ENCODE measurements around the gene SCN9A. TPM values are rescaled to one million over a fixed set of nuclear protein-coding genes. Genes with fewer than 3 reads are reported as not detected.

The SCN9A gene
- polyA plus RNA-seq, 1 donor from 2014 or later = 10.4 TPM

GRCh38 chr2:166284359-166284758 lies 91.4 kb downstream of the SCN9A start:
- no peak for TF ChIP-seq EZH2 (IDR thresholded peaks at IDR 0.05; ENCODE audit: borderline replicate concordance, insufficient read depth, low read length, poor library complexity, severe bottlenecking)
- TF ChIP-seq CTCF (IDR thresholded peaks at IDR 0.05; ENCODE audit: poor library complexity, severe bottlenecking) = no peak
- no peak for TF ChIP-seq POLR2AphosphoS5 (IDR thresholded peaks at IDR 0.05)
- TF ChIP-seq SMC3 (conservative IDR thresholded peaks at IDR 0.05; ENCODE audit: poor library complexity) = no peak
- TF ChIP-seq TAF1 (IDR thresholded peaks at IDR 0.05; ENCODE audit: low read depth) = no peak
- TF ChIP-seq, protein P1, sequence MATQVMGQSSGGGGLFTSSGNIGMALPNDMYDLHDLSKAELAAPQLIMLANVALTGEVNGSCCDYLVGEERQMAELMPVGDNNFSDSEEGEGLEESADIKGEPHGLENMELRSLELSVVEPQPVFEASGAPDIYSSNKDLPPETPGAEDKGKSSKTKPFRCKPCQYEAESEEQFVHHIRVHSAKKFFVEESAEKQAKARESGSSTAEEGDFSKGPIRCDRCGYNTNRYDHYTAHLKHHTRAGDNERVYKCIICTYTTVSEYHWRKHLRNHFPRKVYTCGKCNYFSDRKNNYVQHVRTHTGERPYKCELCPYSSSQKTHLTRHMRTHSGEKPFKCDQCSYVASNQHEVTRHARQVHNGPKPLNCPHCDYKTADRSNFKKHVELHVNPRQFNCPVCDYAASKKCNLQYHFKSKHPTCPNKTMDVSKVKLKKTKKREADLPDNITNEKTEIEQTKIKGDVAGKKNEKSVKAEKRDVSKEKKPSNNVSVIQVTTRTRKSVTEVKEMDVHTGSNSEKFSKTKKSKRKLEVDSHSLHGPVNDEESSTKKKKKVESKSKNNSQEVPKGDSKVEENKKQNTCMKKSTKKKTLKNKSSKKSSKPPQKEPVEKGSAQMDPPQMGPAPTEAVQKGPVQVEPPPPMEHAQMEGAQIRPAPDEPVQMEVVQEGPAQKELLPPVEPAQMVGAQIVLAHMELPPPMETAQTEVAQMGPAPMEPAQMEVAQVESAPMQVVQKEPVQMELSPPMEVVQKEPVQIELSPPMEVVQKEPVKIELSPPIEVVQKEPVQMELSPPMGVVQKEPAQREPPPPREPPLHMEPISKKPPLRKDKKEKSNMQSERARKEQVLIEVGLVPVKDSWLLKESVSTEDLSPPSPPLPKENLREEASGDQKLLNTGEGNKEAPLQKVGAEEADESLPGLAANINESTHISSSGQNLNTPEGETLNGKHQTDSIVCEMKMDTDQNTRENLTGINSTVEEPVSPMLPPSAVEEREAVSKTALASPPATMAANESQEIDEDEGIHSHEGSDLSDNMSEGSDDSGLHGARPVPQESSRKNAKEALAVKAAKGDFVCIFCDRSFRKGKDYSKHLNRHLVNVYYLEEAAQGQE (IDR thresholded peaks at IDR 0.05; ENCODE audit: borderline replicate concordance) = no peak
- no peak for TF ChIP-seq MXI1 (conservative IDR thresholded peaks at IDR 0.05; ENCODE audit: poor library complexity, severe bottlenecking)
- TF ChIP-seq RAD21 (conservative IDR thresholded peaks at IDR 0.05) = no peak
- TF ChIP-seq EP300 (conservative IDR thresholded peaks at IDR 0.05; ENCODE audit: poor library complexity, severe bottlenecking) = no peak

DNA sequence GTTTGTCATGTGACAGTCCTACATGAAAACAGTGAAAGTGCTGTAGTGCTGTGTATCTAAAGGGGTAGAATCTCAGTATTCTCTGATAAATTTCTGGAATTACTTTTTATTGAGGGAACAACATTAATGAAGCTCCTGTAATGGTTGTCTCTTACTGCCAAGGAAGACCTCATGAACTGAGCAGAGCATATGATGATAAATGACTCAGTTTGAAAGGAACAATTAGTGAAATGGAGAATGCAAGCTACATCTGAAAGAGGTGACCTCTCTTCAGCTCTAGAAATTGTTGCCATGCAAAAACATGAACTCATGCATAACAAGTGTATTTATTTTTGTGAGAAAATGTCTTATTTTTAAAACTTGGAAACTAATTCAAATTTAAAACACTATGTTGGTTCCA lies 93.6 kb downstream of the SCN9A start:
- no peak overlapping the region for H3K4me2 ChIP-seq (ENCODE audit: low read length)
- no peaks in the 10 kb centered on the region for H3F3A ChIP-seq (ENCODE audit: insufficient read depth, low read length, poor library complexity, severe bottlenecking)
- H2AFZ ChIP-seq (ENCODE audit: low read depth, low read length) = no peak overlapping the region
- H3K9ac ChIP-seq (ENCODE audit: low read length) = no peak overlapping the region
- no peaks in the 10 kb centered on the region for H3K27me3 ChIP-seq (ENCODE audit: insufficient read depth, low read depth, low read length)
- no peaks in the 10 kb centered on the region for H3K36me3 ChIP-seq (ENCODE audit: insufficient read depth, low read length)
- H3K4me3 ChIP-seq (ENCODE audit: low read length) = no peak overlapping the region
- TF ChIP-seq POLR2AphosphoS5 (IDR thresholded peaks at IDR 0.05) = no peak
- no peak for TF ChIP-seq MXI1 (conservative IDR thresholded peaks at IDR 0.05; ENCODE audit: poor library complexity, severe bottlenecking)
- TF ChIP-seq SMC3 (conservative IDR thresholded peaks at IDR 0.05; ENCODE audit: poor library complexity) = no peak
- TF ChIP-seq EZH2 (IDR thresholded peaks at IDR 0.05; ENCODE audit: borderline replicate concordance, insufficient read depth, low read length, poor library complexity, severe bottlenecking) = no peak
- TF ChIP-seq RAD21 (conservative IDR thresholded peaks at IDR 0.05) = no peak
- TF ChIP-seq, protein P1 (IDR thresholded peaks at IDR 0.05; ENCODE audit: borderline replicate concordance) = no peak
- no peak for TF ChIP-seq EP300 (conservative IDR thresholded peaks at IDR 0.05; ENCODE audit: poor library complexity, severe bottlenecking)
- TF ChIP-seq CTCF (IDR thresholded peaks at IDR 0.05; ENCODE audit: poor library complexity, severe bottlenecking) = no peak
- TF ChIP-seq TAF1 (IDR thresholded peaks at IDR 0.05; ENCODE audit: low read depth) = no peak
- no peaks in the 10 kb centered on the region for H4K20me1 ChIP-seq (ENCODE audit: insufficient read depth)
- H3K9me2 ChIP-seq (ENCODE audit: insufficient read depth, low read length) = peaks cover 3% of the 10 kb centered on the region
- H3K79me2 ChIP-seq (replicated peaks; ENCODE audit: insufficient read depth, low read length) = no peaks in the 10 kb centered on the region
- no peak overlapping the region for H3K27ac ChIP-seq (ENCODE audit: low read length)
- no peaks in the 10 kb centered on the region for H3K9me3 ChIP-seq (ENCODE audit: low read length)

More at GRCh38 chr2:166284359-166284758, 91.4 kb downstream of the SCN9A start:
- Histone ChIP-seq H3K36me3 (ENCODE audit: insufficient read depth, low read length) (no peaks in the 10 kb centered on the region), H2AFZ (ENCODE audit: low read depth, low read length) (no peak overlapping the region), H3K9me2 (ENCODE audit: insufficient read depth, low read length) (peaks cover 3% of the 10 kb centered on the region), H3K27ac (ENCODE audit: low read length) (no peak overlapping the region), H3K9ac (ENCODE audit: low read length) (no peak overlapping the region), H3F3A (ENCODE audit: insufficient read depth, low read length, poor library complexity, severe bottlenecking) (no peaks in the 10 kb centered on the region), H3K27me3 (ENCODE audit: insufficient read depth, low read depth, low read length) (no peaks in the 10 kb centered on the region), H3K9me3 (ENCODE audit: low read length) (no peaks in the 10 kb centered on the region), H3K4me3 (ENCODE audit: low read length) (no peak overlapping the region), H4K20me1 (ENCODE audit: insufficient read depth) (no peaks in the 10 kb centered on the region), H3K79me2 (replicated peaks; ENCODE audit: insufficient read depth, low read length) (no peaks in the 10 kb centered on the region), H3K4me2 (ENCODE audit: low read length) (no peak overlapping the region)
